Uterus (tissue), 2 donors: ENCODE measurements around the gene MRPL55.

ENCODE experiments used
- POLR2A ChIP-seq, 2 donors: fragments of 450-650 bp; IDR thresholded peaks; one replicate each; pipeline ENCODE4 v1.6.1; 2016; ENCODE audit warnings: antibody characterized with exemption in 2 of 2, mild to moderate bottlenecking in 1 of 2, moderate library complexity in 1 of 2
- TF ChIP-seq, protein P1 (sequence below), 4 experiments: fragments of 200-600 bp in 2 of 4; fragments of 450-650 bp in 2 of 4; sonication (generic) in 2 of 4; IDR thresholded peaks; one replicate each; pipeline ENCODE4 v1.5.1; 2016 to 2019; ENCODE audit warnings: antibody characterized with exemption in 4 of 4, mild to moderate bottlenecking in 2 of 4, moderate library complexity in 1 of 4

DNA sequence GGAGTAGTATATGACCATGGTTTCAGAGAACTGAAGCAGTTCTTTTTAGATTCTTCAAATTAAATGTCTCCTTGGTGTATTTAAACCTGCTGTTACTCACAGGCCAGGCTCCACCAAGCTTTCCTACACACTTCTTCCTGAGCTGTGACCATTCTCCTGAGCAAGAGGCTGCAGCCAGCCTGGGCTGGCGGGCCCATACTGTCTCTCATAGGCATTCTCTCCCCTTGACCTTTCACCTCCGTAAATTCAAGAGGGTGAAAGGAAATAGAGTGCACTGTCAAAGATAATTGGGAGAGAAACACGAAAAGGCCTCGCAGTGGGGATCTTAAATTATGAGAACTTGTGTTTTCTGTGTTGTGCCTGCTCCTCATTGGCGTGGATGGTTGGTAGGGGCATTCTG is 24.3 kb downstream of the MRPL55 start:
- TF ChIP-seq, protein P1, sequence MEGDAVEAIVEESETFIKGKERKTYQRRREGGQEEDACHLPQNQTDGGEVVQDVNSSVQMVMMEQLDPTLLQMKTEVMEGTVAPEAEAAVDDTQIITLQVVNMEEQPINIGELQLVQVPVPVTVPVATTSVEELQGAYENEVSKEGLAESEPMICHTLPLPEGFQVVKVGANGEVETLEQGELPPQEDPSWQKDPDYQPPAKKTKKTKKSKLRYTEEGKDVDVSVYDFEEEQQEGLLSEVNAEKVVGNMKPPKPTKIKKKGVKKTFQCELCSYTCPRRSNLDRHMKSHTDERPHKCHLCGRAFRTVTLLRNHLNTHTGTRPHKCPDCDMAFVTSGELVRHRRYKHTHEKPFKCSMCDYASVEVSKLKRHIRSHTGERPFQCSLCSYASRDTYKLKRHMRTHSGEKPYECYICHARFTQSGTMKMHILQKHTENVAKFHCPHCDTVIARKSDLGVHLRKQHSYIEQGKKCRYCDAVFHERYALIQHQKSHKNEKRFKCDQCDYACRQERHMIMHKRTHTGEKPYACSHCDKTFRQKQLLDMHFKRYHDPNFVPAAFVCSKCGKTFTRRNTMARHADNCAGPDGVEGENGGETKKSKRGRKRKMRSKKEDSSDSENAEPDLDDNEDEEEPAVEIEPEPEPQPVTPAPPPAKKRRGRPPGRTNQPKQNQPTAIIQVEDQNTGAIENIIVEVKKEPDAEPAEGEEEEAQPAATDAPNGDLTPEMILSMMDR (IDR thresholded peaks at IDR 0.05) = no peak
- TF ChIP-seq POLR2A (IDR thresholded peaks at IDR 0.05) = no peak
